Thoracic aorta (tissue), 2 donors: ENCODE results near the gene EPHB2. TPM values are rescaled to one million over a fixed set of nuclear protein-coding genes. Genes with fewer than 3 reads are reported as not detected.

Experiments
- ATAC-seq: fragments of 150-250 bp; one replicate; pipeline ENCODE4 v1.8.0; 2017; ENCODE audit warnings: low read depth; ENCODE audit not compliant: insufficient number of reproducible peaks, low FRiP score
- DNase-seq: peaks from one replicate; pipeline ENCODE4 v3.0.0-alpha.2; 2020; ENCODE audit warnings: low spot score
- H3K27ac ChIP-seq, 2 donors: fragments of 200-600 bp; sonication (generic); 1 replicate in 1 of 2; 2 replicates in 1 of 2; pipeline ENCODE4 v1.5.1; 2016; ENCODE audit warnings: mild to moderate bottlenecking in 2 of 2, moderate library complexity in 2 of 2
- H3K27me3 ChIP-seq: fragments of 200-600 bp; sonication (generic); replicated peaks from 2 replicates; pipeline ENCODE4 v1.6.0; 2016; ENCODE audit warnings: mild to moderate bottlenecking; ENCODE audit not compliant: insufficient read depth
- H3K36me3 ChIP-seq: fragments of 200-600 bp; sonication (generic); one replicate; pipeline ENCODE4 v1.5.1; 2016
- H3K4me1 ChIP-seq, 2 donors: fragments of 200-600 bp; sonication (generic); 1 replicate in 1 of 2; 2 replicates in 1 of 2; pipeline versions ENCODE4 v1.5.1 to v1.6.0; 2016; ENCODE audit warnings: low read depth in 2 of 2, mild to moderate bottlenecking in 1 of 2; ENCODE audit not compliant: control insufficient read depth in 1 of 2
- H3K4me3 ChIP-seq: fragments of 200-600 bp; sonication (generic); 2 replicates; pipeline ENCODE4 v1.5.1; 2016; ENCODE audit warnings: mild to moderate bottlenecking
- H3K9me3 ChIP-seq: fragments of 200-600 bp; sonication (generic); 2 replicates; pipeline ENCODE4 v1.5.1; 2016
- CTCF ChIP-seq: fragments of 200-600 bp; sonication (generic); IDR thresholded peaks from one replicate; pipeline ENCODE4 v1.5.1; 2019; ENCODE audit warnings: antibody characterized with exemption
- total RNA-seq, 2 donors: library from RNA; depleted of rRNA; stranded (reverse); fragments of >200 nt; gene quantifications; one replicate each; pipeline versions ENCODE4 v1.1.0 to v1.2.3, GENCODE V29; 2016

Gene EPHB2
- total RNA-seq, 2 donors from 2014 or later = 9.3 to 10.0 TPM

DNA sequence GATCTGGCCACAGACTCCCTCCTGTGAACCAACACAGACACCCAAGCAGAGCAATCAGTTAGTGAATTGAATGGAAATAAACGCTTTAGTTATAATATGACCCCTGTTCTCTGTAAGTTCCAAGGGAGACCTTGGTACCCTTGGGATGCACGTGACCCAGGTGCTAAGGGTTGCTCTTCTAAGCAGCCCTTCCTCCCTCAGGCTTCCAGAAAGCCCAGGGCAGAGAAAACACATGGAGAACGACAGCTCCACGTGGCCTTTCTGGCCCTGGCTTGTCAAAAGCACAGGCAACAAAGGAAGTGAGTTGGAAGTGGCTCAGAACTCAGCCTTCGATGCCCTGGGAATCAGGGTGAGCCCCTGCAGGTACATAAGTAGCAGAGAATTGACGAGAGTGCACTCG, 204.6 kb downstream of the EPHB2 start:
- DNase-seq (no peak), ATAC-seq (no peak)
- Histone ChIP-seq H3K4me3 (no peak overlapping the region), H3K9me3 (no peaks in the 10 kb centered on the region), H3K4me1 (peaks cover 0 to 8% of the 10 kb centered on the region in 2 donors), H3K36me3 (no peaks in the 10 kb centered on the region), H3K27me3 (no peaks in the 10 kb centered on the region), H3K27ac (no peak overlapping the region)
- no peak for TF ChIP-seq CTCF

DNA sequence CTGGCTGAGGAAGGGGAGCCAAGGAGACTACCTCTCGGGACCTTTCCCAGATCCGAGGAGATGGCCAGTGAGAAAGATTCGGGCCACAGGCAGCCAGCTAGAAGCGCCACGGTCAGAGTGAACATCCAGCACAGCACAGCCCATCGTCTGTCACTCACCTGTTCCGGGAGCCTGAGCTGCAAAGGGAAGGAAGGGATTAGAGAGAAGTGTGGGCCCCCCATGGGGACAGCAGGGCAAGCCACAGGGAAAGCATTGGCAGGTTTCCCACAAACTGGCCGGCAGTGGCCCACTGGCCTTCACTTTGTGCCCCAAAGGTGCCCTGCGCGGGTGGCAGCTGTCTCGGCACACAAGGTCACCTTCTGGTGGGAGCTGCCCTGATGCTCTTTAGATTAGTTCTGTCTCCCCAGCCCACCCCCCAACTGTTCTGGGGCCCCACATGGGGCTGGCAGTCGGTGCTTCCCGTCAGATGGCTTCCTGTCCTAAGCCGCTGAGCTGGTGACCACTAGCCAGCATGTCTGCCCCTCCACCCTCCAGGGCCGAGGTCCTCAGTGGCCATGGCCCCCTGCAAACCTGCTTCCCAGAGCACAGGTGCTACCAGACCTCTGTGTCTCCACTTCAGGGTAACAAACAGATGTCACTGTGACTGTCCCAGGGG, 205.3 kb downstream of the EPHB2 start:
- no peak for TF ChIP-seq CTCF
- Histone ChIP-seq H3K27ac (no peak overlapping the region), H3K27me3 (no peaks in the 10 kb centered on the region), H3K4me1 (peaks cover 0 to 8% of the 10 kb centered on the region in 2 donors), H3K9me3 (no peaks in the 10 kb centered on the region), H3K36me3 (no peaks in the 10 kb centered on the region), H3K4me3 (no peak overlapping the region)
- ATAC-seq (no peak), DNase-seq (no peak)

DNA sequence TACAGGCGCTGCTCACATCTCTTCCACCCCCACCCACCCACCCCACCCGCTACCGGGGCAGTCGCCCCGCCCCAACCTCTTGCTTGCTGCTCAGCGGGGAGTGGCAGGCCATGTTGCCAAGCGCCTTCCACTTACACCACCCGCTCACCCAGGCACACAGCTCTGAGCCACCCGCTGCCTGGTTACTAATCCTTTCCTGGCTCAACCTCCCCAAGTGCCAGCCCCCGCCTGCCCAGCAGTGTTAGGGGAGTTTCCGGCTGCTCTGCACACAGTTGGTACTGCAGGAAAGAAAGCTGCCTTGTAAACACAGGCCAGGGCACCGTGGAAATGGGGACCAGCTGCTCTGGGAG, 205.8 kb downstream of the EPHB2 start:
- ATAC-seq (no peak), DNase-seq (no peak)
- Histone ChIP-seq H3K9me3 (no peaks in the 10 kb centered on the region), H3K4me1 (peaks cover 0 to 8% of the 10 kb centered on the region in 2 donors), H3K27ac (no peak overlapping the region), H3K4me3 (no peak overlapping the region), H3K27me3 (no peaks in the 10 kb centered on the region), H3K36me3 (no peaks in the 10 kb centered on the region)
- no peak for TF ChIP-seq CTCF

DNA sequence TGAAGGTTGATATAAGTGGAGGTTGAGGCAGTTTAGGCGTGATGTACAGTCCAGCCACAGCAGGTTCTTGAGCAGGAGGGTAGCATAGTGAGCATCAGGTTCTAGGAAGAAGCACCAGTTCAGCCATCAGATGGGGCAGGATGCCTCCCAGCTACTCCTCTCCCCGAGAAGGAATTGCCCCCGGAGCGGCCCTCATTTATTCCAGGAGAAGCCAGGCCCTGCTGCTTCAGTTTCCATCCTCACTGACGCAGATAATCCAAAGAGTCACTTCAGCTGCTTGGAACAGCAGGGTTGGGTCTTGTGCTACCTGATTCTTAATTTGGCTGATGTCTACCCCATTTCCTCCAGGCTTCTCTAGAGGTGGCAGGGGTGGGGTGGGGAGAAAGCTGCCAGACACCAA, 207.3 kb downstream of the EPHB2 start:
- no peak overlapping the region for H3K27ac ChIP-seq
- DNase-seq = no peak

GRCh38 chr1:22918644-22919043, 208.0 kb downstream of the EPHB2 start:
- H3K4me1 ChIP-seq = peaks cover 0 to 5% of the 10 kb centered on the region in 2 donors
- TF ChIP-seq CTCF = no peak
- DNase-seq = no peak

More for the DNA sequence above, 207.3 kb downstream of the EPHB2 start:
- Histone ChIP-seq H3K4me1 (peaks cover 0 to 8% of the 10 kb centered on the region in 2 donors), H3K9me3 (no peaks in the 10 kb centered on the region), H3K36me3 (no peaks in the 10 kb centered on the region), H3K27me3 (no peaks in the 10 kb centered on the region), H3K4me3 (no peak overlapping the region)
- no peak for ATAC-seq
- no peak for TF ChIP-seq CTCF

More at GRCh38 chr1:22918644-22919043, 208.0 kb downstream of the EPHB2 start:
- Histone ChIP-seq H3K27me3 (no peaks in the 10 kb centered on the region), H3K36me3 (no peaks in the 10 kb centered on the region), H3K9me3 (no peaks in the 10 kb centered on the region), H3K4me3 (no peak overlapping the region), H3K27ac (no peak overlapping the region)
- no peak for ATAC-seq
